Measurements from ENCODE around the gene CTNNB1.

DNA sequence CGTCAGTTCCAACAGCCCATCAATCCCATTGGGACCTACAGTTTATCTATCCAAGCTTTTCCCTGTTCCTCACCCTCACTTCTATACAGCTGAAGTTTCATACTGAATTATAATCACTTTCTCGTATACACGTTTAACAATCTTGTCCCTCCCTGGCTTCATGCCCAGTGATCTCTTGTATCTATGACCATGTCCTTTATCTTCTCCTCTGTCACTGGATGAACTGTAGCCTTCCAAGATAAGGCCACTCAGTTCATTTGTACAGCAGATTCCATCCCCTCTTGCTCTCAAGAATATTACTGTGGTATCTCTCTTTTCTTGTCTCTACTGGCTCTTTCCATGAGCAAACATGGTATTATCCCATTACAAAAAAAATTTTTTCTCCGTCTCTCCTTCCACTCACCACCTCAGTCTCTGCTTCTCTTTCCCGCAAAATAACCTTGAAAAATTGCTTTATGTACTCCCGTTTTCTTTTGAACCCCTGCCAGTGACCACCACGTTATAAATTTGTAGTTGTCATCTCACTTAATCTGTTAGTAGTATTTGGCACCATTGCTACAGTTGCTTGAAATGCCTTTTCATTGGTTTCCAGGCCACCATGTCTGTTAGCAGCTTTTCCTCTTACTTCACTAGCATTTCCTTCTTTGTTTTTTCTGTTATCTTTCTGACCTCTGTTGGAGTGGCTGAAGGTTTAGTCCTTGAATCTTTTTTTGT, 9.4 kb downstream of the CTNNB1 start:
- TF ChIP-seq, protein P1, sequence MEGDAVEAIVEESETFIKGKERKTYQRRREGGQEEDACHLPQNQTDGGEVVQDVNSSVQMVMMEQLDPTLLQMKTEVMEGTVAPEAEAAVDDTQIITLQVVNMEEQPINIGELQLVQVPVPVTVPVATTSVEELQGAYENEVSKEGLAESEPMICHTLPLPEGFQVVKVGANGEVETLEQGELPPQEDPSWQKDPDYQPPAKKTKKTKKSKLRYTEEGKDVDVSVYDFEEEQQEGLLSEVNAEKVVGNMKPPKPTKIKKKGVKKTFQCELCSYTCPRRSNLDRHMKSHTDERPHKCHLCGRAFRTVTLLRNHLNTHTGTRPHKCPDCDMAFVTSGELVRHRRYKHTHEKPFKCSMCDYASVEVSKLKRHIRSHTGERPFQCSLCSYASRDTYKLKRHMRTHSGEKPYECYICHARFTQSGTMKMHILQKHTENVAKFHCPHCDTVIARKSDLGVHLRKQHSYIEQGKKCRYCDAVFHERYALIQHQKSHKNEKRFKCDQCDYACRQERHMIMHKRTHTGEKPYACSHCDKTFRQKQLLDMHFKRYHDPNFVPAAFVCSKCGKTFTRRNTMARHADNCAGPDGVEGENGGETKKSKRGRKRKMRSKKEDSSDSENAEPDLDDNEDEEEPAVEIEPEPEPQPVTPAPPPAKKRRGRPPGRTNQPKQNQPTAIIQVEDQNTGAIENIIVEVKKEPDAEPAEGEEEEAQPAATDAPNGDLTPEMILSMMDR (IDR thresholded peaks at IDR 0.05) = no peak
- TF ChIP-seq POLR2A (IDR thresholded peaks at IDR 0.05) (no peak), POLR2AphosphoS5 (IDR thresholded peaks at IDR 0.05) (no peak), EP300 (IDR thresholded peaks at IDR 0.05; ENCODE audit: low read depth) (no peak)

Measured in transverse colon (tissue), 4 donors.